ENCODE measurements around the gene EMD. TPM values are rescaled to one million over a fixed set of nuclear protein-coding genes. Genes with fewer than 3 reads are reported as not detected.
"Not testable (repeated sequence)": the region's sequence is repeated elsewhere in the genome, so short reads cannot be mapped to it uniquely, and the experiment has no call there.

EMD gene
- total RNA-seq, 2 experiments from 2014 or later = 164 to 178 TPM

DNA sequence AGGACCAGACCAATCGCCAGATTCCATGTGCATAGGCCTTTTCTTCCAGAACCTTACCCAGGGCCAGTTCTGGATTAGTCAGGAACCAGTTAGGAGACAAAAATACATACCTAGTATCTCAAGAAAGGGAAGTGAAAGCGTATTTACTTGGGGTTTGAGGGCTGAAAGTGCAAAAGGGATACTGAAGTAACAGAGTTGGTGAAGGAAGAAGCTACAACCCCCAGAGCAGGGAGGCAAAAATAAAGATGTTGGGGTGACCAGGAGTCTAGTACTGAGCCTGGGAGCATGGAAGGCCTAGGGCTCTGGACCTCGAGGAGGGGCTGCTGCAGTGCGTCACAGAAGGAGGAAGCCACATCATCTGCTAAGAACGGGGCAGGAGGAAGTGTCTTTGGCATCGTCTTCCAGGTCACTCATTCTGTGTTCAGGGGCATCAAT lies 45.2 kb upstream of the EMD start:
- no peaks in the 10 kb centered on the region for H3K36me3 Mint-ChIP-seq (ENCODE audit: low read depth)

GRCh38 chrX:154334496-154334895 lies 44.6 kb upstream of the EMD start:
- no peaks in the 10 kb centered on the region for H3K9me3 Mint-ChIP-seq
- H3K9me3 ChIP-seq (ENCODE audit: control insufficient read depth in 1 of 2, insufficient read depth in 1 of 2, low read length in 2 of 2) = no peaks in the 10 kb centered on the region
- POLR2A ChIA-PET = interaction anchor here (1.3 kb wide), 1 partner anchor 45 kb away, joined by 4 read pairs; the partner anchor contains the start of gene EMD
- no peaks in the 10 kb centered on the region for H3K27me3 ChIP-seq (ENCODE audit: control insufficient read depth in 1 of 2, insufficient read depth in 2 of 2, low read length in 2 of 2)
- H3K4me3 ChIP-seq (ENCODE audit: low read length) = no peak overlapping the region
- H3K36me3 Mint-ChIP-seq (ENCODE audit: low read depth) = no peaks in the 10 kb centered on the region
- H3K27me3 Mint-ChIP-seq = no peaks in the 10 kb centered on the region
- no peaks in the 10 kb centered on the region for H3K36me3 ChIP-seq (ENCODE audit: insufficient read depth, low read length)
- intact Hi-C loops (cut with DNase I, micrococcal nuclease) = no loop called here
- DNase-seq (peak in 1 of 14 experiments; percentile 2), ATAC-seq (ENCODE audit: poor library complexity) (no peak)
- H3K27ac ChIP-seq (ENCODE audit: low read depth in 1 of 2, low read length in 2 of 2) = no peak overlapping the region
- H3K4me3 Mint-ChIP-seq = no peak overlapping the region
- H3K27ac Mint-ChIP-seq = peak overlapping the region; percentile 61
- H3K4me1 Mint-ChIP-seq (ENCODE audit: low read depth) = peaks cover 30% of the 10 kb centered on the region
- H3K4me1 ChIP-seq (ENCODE audit: insufficient read depth, low read length) = peaks cover 17% of the 10 kb centered on the region
- TF ChIP-seq CTCF (IDR thresholded peaks at IDR 0.05) = no peak
- CTCF ChIA-PET = no interaction called here

More for the DNA sequence above, 45.2 kb upstream of the EMD start:
- Histone ChIP-seq H3K27me3 (ENCODE audit: control insufficient read depth in 1 of 2, insufficient read depth in 2 of 2, low read length in 2 of 2) (no peaks in the 10 kb centered on the region), H3K27ac (ENCODE audit: low read depth in 1 of 2, low read length in 2 of 2) (no peak overlapping the region), H3K4me1 (ENCODE audit: insufficient read depth, low read length) (peaks cover 23% of the 10 kb centered on the region), H3K9me3 (ENCODE audit: control insufficient read depth in 1 of 2, insufficient read depth in 1 of 2, low read length in 2 of 2) (no peaks in the 10 kb centered on the region), H3K36me3 (ENCODE audit: insufficient read depth, low read length) (no peaks in the 10 kb centered on the region), H3K4me3 (ENCODE audit: low read length) (no peak overlapping the region)
- ChIA-PET CTCF (interaction anchor here (0.6 kb wide), 1 partner anchor 35 kb away, joined by 3 read pairs; no protein-coding TSS in a partner anchor), POLR2A (interaction anchor here (1.3 kb wide), 1 partner anchor 45 kb away, joined by 4 read pairs; the partner anchor contains the start of gene EMD)
- Mint-ChIP-seq H3K27ac (peak overlapping the region; percentile 61), H3K9me3 (no peaks in the 10 kb centered on the region), H3K27me3 (no peaks in the 10 kb centered on the region), H3K4me1 (ENCODE audit: low read depth) (peaks cover 37% of the 10 kb centered on the region), H3K4me3 (no peak overlapping the region)
- ATAC-seq (ENCODE audit: poor library complexity) (peak; percentile 29), DNase-seq (peak in 3 of 14 experiments; percentile 8 to 37 (median 36))
- intact Hi-C loops (cut with DNase I, micrococcal nuclease) = no loop called here
- no peak for TF ChIP-seq CTCF (IDR thresholded peaks at IDR 0.05)

DNA sequence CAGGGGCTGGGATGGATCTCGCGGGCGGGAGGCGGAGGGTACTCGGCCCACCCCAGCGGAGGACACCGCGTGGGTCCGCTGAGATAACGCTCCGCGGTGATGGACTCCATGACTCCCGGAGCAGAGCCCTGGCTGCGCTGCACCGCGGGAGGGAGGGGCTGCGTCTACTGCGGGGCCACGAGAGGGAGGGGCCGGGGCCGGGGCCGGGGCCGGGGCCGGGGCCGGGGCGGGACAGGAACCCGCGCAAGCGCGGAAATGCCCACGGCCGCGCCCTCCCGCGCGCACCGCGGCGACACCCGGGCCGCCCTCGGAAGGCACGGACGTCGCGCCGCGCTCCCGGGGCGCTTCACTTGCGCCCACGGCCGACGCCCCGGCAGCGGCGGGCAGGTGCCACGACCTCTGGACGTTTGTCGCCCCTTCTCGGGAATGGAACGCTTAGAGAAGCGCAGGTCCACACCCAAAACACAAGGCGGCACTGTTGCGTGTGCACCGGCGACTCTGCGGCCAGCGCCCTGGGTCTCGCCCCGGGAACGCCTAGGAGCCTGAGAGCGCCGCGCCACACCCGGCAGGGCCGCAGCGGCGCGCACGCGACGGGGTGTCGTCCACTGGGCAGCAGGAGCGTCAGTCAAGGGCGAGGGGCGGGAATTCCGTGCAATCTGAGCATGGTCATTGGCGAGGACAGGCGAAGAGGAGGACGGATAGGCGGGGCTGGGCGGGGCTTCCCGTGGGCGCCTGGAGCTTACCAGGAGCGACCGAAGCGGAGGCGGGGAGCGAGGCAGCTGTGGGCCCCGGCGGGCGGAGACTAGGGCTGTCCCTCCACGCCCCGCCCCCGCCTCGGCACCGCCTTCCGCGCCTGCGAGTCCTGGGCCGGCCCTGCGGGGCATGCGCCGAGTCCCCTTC lies 37.4 kb upstream of the EMD start:
- H3K4me3 ChIP-seq (ENCODE audit: low read length); CTCF ChIA-PET; H3K4me1 Mint-ChIP-seq (ENCODE audit: low read depth); H3K36me3 ChIP-seq (ENCODE audit: insufficient read depth, low read length); H3K27ac ChIP-seq (ENCODE audit: low read depth in 1 of 2, low read length in 2 of 2); H3K27ac Mint-ChIP-seq; H3K27me3 ChIP-seq (ENCODE audit: control insufficient read depth in 1 of 2, insufficient read depth in 2 of 2, low read length in 2 of 2); H3K36me3 Mint-ChIP-seq (ENCODE audit: low read depth); H3K27me3 Mint-ChIP-seq; H3K9me3 Mint-ChIP-seq; POLR2A ChIA-PET; H3K4me3 Mint-ChIP-seq; H3K4me1 ChIP-seq (ENCODE audit: insufficient read depth, low read length); H3K9me3 ChIP-seq (ENCODE audit: control insufficient read depth in 1 of 2, insufficient read depth in 1 of 2, low read length in 2 of 2); intact Hi-C loops (cut with DNase I, micrococcal nuclease): not testable (repeated sequence)
- DNase-seq (peak in 1 of 14 experiments; percentile 32), ATAC-seq (ENCODE audit: poor library complexity) (peak; percentile 73)

- H3K9me3 ChIP-seq (ENCODE audit: control insufficient read depth in 1 of 2, insufficient read depth in 1 of 2, low read length in 2 of 2); H3K27me3 ChIP-seq (ENCODE audit: control insufficient read depth in 1 of 2, insufficient read depth in 2 of 2, low read length in 2 of 2); H3K27ac ChIP-seq (ENCODE audit: low read depth in 1 of 2, low read length in 2 of 2); intact Hi-C loops (cut with DNase I, micrococcal nuclease); H3K27ac Mint-ChIP-seq; H3K4me1 ChIP-seq (ENCODE audit: insufficient read depth, low read length); CTCF ChIA-PET; H3K27me3 Mint-ChIP-seq; ATAC-seq (ENCODE audit: poor library complexity); H3K4me3 Mint-ChIP-seq; H3K36me3 ChIP-seq (ENCODE audit: insufficient read depth, low read length); H3K4me1 Mint-ChIP-seq (ENCODE audit: low read depth); DNase-seq; H3K4me3 ChIP-seq (ENCODE audit: low read length); H3K9me3 Mint-ChIP-seq; H3K36me3 Mint-ChIP-seq (ENCODE audit: low read depth); POLR2A ChIA-PET: not testable (repeated sequence)
Observed at GRCh38 chrX:154343063-154343462, 36.0 kb upstream of the EMD start.

- H3K4me3 Mint-ChIP-seq; CTCF ChIA-PET; H3K27me3 Mint-ChIP-seq; DNase-seq; H3K27me3 ChIP-seq (ENCODE audit: control insufficient read depth in 1 of 2, insufficient read depth in 2 of 2, low read length in 2 of 2); H3K9me3 Mint-ChIP-seq; H3K27ac ChIP-seq (ENCODE audit: low read depth in 1 of 2, low read length in 2 of 2); POLR2A ChIA-PET; intact Hi-C loops (cut with DNase I, micrococcal nuclease); H3K4me3 ChIP-seq (ENCODE audit: low read length); H3K9me3 ChIP-seq (ENCODE audit: control insufficient read depth in 1 of 2, insufficient read depth in 1 of 2, low read length in 2 of 2); H3K27ac Mint-ChIP-seq; H3K36me3 ChIP-seq (ENCODE audit: insufficient read depth, low read length): not testable (repeated sequence)
- peaks cover 15% of the 10 kb centered on the region for H3K4me1 ChIP-seq (ENCODE audit: insufficient read depth, low read length)
- ATAC-seq (ENCODE audit: poor library complexity) = peak; percentile 21
- Mint-ChIP-seq H3K36me3 (ENCODE audit: low read depth) (peaks cover 12% of the 10 kb centered on the region), H3K4me1 (ENCODE audit: low read depth) (peaks cover 13% of the 10 kb centered on the region)
Observed at GRCh38 chrX:154343620-154344019, 35.5 kb upstream of the EMD start.

Data from CD4-positive, alpha-beta T cell (primary cell).